GM18502 (cell line): ENCODE measurements around the gene CFAP20DC.

ENCODE experiments used
- ATAC-seq: cut with Tn5 transposase; IDR thresholded peaks from one replicate; pipeline ENCODE4 v1.9.1; 2021; ENCODE audit warnings: mild to moderate bottlenecking; ENCODE audit not compliant: unreplicated experiment, poor library complexity

CFAP20DC gene

DNA sequence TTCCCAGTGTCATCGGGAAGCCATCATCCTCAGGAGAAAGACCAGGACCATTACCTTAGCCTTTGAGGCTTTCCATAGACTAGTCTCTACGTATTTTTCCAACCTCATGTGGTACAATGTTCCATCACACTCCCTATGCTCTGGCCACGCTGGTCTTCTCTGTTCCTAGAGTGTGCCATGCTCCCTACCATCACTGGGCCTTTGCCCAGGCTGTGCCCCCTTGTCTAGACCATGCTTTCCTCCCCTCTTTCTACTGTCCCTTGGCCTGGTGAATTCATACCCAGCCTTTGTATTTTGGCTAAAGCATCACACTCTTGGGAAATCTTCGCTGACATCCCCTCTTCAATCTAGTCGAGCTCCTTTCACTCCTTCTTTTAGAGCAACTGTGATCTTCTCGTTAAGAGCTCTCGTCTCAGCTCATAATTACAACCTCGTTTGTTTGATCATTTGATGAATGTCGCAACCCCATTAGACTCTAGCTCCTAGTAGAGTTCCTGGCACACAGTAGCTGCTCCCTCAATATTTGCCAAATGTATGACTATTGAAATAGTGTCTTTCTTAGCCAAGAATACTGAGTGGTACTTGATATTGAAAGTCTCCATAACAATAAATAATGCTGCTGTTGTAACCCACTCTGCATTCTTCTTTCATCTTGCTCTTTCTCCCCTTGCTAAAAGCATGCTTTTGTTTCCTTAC, 283.1 kb downstream of the CFAP20DC start:
- ATAC-seq, result no peak

DNA sequence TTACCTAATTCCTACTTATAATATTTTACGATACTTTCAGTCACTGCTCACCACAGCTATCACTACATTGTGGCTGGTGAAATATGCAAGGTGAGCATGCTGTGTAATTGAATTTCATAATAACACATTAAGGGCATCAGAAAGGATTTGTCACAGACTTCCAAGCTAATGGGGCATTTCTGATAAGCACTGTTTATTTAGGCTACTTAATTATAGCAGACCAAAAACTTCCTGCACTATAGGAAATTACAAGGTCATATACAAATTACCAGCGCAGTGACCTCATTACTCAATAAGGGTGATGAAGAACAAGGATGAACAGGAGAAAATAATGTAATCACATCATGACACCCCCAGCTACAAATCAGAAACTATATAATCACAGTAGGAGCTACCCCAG, 294.7 kb downstream of the CFAP20DC start:
- ATAC-seq, result no peak

DNA sequence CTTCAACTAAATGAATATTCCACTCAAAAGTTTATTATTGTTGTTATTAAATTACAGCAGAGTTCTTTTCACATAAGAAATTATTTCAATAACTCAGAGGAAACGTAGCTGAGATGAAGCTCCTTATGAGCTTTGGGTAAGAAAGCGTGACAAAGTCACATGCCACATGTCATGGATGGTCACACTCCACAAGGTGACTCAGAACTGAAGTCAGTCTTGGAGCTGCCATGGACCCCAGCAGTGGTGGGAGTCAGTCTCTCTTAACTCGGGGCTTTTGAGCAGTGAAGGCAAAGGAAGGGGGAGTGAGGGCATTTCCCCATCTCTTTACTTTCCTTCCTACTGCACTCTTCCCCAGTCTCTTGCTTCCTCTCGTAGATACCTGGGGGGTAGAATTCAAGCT, 295.8 kb downstream of the CFAP20DC start:
- peak; percentile 84 for ATAC-seq

DNA sequence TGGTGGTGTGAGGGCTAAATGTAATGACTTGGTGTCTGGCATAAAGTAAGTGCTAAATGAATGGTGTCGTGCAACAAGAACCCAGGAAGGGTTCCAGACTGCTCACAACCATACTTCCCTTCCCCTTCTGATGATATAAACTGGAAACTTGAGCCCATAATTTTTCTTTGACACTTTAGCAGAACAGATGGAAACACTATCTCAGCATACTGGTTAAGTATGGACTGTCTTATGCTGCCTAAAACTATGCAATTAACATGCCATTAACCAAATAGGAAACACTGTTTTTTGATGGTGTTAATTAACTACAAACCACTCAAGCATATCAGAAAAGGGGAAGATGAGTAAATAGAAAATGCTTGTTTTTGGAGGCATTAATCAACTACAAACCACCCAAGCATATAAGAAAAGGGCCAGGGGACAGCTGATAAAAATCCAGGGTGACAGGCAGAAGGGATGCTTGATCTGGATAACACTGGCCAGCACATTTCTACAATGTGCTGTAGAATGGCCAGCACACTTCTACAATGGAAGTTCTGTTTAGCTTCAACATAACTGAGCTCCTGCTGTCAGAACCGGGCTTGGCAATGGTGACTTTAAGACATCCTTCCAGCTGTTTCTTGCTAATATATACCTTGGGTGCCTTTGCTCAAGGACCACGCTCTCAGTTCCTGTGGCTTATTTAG, 297.8 kb downstream of the CFAP20DC start:
- ATAC-seq, result no peak

DNA sequence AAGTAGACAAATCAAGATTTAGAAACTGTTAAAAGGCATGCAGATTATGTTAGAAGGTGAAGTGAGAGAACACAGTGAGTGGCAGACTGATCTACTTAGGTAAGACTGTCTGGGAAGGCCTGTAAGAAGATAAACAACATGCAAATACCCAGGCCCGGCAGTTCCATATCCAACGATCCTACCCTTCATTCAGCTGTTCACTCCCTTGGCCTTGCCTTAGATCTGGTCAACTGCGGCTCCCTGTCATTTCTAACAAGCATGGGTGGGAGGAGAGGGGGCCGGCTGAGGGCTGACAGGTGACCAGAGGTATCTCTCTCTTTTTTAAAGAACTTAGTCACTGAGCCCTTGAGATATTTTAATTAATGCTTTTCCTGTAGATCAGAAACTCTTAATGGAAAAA, 298.6 kb downstream of the CFAP20DC start:
- ATAC-seq, result no peak

DNA sequence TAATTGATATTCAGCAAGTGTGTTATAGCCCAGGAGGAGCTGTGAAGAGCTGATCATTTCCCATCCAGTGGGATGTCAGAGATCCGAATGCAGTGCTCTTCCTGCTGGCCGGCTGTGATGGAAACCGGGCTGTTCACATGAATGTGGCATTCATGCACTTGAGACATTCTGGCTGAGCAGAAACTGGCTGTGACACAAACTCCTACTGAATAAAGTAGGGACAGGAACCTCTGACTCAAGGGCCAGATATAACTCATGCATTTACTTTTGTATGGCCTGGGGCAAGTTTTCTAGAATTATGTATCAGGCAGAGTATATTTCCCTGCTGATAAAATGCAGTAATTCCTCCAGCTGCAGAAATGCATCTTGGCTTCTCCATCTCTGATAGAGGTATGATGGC, 299.9 kb downstream of the CFAP20DC start:
- ATAC-seq, result no peak

DNA sequence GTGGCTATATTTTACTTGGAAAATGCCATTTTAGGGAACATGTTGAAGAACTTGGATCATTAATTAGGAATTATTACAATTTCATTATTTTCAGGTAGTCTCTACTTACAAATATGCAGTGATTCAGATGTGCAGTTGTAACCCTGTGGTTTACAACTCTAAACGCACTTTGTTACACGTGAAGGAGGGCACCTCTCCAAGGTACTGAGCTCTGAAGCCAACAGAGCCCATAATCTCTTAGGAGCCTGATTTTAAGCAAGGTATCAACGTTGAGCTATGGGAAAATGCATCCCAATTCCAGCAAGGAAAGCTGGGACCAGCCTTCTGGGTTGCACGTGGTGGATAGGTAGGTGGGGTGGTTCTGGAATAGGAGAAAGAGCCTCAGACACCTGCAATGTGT, 301.8 kb downstream of the CFAP20DC start:
- no peak for ATAC-seq

DNA sequence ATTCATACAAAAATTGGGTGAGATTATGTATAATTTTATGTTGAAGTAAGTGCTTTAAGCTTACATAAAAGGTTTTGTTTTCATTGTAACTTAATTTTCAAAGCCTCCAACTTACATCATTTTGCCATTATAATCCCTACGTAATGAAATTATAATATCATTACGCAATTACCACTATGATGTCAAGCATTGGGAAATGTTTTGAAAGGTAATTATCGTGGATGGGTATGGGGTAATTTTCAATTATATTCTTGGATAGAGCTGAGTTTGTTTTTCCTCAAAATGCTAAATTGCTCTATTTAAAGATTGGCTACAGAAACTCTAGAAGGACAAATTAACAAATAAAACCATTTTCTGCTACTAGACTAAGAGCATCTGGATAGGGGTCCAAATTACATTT, 303.1 kb downstream of the CFAP20DC start:
- ATAC-seq, result no peak

DNA sequence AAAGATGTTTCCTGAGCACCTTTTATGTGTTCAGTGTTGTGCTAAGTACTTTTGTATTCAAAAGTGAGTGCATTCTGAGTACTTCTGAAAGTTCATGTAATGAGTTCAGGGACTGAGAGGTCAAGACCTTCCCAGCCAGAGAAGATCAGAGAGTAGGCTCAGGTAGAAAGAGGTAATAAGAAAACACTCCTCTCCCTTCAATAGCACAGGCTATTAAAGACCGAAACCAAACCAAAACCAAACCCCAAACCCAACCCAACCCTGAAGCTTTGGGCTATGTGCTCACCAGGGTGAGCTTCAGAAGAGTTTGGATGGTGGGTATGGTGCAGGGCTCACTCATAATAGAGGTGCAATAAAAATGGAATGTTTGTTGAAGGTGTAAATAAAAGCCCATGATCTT, 306.5 kb downstream of the CFAP20DC start:
- no peak for ATAC-seq

DNA sequence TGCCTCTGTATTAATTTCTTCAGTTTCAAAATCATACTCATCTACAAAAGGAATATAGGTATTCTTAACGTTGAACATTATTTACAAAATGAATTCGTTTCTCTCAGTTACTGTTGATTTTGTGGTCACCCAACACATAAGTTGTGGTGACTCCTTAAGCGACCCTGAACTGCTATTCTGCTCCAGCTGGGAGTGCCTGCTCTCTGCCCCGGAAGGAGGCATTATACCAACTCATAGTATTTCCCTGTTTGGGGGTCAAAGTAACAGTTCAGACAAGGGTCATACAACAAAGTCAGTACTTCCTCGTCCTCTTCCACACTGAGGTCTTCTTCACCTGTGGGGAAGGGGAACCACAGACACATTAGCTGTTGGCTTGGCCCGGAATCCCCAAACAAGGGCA, 307.6 kb downstream of the CFAP20DC start:
- ATAC-seq, result no peak

DNA sequence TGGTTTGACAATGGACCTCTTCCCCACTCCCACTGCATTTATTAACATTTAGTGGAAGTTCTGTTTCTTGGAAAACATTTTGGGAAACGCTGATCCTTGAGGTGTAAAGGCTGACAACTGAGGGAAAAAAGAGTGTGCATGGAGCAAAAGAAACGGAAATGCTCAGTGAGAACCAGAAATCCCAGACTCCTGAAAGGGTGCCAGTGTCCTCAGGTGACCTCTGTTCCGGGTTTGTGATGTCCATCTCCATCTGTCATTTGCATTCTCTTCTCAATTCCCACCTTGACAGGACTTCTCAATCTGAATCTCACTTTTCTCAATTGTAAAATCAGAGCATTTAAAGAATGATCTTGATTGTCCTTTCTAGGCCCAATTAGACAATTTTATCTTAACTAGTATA, 312.2 kb downstream of the CFAP20DC start:
- ATAC-seq, result no peak

DNA sequence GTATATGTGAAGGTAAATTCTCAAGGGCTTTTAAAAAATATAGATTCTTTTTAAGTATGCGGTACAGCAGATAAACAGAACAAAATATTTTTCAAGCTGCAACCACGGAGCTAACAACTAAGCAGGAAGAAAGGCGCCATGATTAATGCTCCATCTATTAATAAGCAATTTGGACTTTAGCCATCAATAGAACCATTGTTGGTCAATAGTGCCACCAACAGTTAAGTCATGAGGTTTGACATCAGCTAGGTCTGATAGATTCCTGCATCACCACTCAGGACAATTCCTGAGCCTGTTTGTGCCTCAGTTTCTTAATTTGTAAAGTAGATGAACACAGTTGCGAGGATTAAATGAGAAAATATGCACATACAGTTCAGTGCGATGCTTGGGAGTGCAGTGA, 318.2 kb downstream of the CFAP20DC start:
- no peak for ATAC-seq

DNA sequence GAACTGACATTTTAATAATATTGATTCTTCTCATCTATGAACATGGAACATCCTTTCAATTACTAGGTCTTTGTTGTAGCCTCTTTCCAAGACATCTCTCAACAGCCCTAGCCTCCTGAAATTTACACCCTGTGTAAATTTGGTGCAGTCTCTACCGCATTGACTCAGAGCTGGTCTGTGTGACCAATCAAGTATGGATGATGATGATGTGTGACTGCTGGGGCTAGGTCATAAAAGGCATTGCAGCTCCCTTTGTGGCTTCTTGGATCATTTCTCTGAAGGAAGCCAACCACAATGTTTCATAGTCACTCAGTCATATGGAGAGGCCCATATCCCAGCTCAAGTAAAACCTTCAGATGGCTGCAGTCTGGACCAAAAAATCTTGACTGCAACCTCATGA, 321.1 kb downstream of the CFAP20DC start:
- no peak for ATAC-seq

DNA sequence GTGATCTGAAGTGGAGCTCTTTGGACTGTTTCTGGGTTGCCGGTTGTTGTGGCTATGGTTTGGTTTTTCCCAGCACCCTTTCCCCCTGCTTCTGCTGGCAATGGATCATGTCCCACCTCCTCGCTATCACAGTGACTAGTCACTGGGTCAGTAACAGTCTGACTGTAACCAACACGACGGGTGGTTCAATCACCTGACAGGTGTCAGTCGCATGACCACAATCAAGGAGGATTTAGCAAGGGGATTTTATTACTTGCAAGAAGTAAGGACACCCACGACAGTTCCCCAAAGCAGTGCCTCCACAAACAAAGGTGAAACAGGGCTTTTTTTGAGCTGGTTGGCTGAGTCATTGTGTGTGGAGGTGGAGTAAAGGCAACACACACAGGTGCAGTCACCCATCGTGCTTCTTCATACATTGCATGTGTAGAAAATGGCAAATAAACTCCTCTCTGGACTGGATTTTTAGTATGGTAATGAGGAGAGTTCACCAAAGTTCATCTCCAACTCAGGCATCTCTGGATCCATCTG, 324.4 kb downstream of the CFAP20DC start:
- ATAC-seq, result no peak

DNA sequence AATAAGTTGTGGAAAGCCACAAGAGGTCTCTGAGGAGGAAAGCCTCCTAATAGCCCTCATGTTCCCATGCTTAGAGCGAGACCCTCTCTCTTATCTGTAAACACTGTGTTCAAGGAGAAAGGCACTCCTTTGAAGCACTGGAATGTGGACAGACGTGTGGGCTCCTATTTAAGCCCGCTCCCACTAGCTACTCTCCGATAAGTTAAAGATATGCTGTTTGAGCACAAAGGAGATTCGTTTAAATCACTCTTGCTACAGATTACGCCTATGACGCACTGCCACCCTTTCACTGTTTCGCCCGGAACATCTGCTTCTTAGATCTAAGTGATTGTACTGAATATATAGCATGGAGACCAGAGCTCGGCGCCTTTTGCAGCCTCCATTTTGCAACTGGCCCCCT, 325.5 kb downstream of the CFAP20DC start:
- no peak for ATAC-seq

DNA sequence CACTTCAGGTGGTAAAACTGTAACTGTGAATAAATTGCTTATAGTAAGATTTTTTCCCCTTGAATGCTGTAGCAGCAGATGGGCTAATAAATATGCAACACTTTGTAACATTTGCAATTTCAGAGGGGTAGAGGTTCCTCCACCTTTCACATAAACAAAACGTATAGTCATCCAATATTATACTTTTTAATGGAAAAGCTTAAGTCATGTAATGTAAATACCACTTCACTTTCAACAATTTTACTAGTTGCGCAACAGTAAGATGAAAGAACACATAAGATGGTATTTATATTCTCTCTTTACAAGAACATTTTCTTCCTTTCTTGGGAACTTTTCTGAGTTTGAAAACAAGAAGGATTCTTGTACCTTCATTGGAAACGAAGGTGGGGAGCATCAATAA, 326.7 kb downstream of the CFAP20DC start:
- ATAC-seq, result no peak

DNA sequence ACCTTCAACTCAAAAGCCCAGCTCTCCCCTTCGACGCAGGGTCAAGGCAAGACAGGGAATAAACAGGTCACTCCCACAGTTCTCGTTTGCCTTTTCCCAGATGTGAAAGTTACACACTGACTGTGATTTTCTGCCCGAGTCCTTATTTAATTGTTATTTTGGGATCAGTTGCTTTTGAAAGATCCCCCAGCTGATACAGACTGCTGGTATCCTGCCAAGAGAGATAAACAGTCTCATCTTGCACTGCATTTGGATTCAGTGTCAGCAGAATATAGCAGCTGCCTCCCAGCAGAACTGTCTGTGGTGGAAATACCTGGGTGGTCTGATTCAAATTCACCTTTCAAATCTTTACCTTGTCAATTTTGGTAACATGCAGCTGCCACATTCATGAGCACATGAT, 327.3 kb downstream of the CFAP20DC start:
- ATAC-seq, result no peak

DNA sequence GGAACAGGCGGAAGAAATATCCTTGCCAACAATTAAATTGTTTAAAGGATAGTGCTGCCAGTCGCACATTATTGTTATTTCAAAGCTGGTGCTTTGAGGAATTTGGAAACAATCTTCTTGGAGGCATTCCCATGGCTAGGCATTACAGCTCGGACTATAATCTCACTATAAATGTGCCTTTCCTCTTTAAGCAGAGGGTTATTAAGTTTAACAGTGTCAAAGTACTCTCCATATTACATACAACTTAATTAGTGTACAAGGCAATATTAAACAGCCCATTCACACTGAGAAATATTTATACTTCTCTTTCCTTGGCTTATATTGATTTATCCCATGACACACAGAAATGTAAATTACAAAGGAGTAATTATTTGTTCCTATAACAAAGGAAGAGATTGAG, 329.3 kb downstream of the CFAP20DC start:
- no peak for ATAC-seq

DNA sequence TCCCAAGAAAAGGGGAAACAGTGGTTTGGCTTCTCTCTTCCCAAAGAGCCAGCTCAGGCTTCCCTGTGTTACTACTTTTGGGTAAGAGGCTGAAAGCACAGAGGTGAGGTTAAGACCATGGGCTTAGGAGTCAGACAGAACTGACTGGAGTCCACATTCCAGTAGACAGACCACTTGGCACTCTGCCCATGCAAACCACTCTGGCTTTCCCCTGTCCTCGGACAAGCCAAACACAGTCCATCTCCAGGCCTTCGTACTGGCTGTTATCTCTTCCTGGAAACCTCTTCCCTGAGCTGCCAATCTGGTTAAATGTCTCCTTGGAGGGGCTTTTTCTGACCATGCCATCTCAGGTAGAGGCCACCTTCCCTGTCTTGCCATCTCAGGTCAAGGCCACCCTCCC, 330.1 kb downstream of the CFAP20DC start:
- ATAC-seq, result no peak

DNA sequence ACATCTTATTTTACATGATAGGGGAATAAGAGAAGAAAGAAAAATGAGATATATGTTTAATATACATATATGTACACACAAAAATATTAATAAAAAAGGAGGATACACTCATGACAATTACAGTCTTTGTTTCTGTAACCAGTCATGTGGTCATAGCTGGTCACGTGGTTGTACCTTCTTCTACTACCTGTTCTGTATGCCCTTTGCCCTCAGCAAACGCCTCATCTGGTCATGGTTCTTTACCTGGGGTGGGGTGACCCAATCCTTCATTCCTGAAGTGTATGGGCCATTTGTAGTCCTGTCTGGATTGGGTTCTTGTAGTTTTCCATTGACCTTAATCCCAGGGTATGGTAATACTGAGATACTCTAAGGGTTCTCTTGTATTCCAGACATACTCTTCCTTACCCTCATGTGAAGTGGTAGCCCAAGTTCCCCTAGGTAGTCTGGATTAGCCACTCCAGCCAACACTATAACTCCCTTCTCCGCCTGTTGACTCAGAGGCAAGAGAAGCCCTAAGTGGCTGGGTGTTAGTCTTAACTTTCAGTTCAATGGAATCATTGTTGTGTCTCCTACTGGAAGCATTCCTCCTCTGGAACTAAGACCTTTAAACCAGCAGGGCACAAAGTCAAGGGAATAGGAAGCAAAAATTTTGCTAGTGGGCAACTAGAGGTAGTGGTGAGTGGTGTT, 336.0 kb downstream of the CFAP20DC start:
- no peak for ATAC-seq

DNA sequence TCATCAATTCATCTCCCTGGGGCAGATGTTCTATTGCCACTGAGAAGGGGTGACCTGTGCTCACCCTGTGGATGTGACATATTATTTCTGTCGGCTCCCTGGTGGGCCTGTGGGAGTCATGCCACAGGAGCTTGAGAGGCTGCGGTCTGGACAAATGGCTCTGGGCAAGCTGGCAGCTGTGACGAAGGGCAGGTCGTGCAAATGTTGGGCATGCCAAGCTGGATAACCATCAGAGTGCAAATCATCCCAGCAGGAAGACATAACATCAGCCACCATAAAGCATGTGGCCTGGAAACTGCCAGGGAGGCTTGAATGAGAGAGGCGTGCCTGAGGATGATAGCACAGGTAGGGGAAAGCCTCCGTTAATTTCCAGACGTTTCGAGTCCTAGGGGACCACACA, 338.0 kb downstream of the CFAP20DC start:
- ATAC-seq, result no peak
